Retinal pigment epithelial cell (primary cell): ENCODE measurements around the gene NRN1L.
"Not testable (repeated sequence)": the region's sequence is repeated elsewhere in the genome, so short reads cannot be mapped to it uniquely, and the experiment has no call there.

ENCODE experiments used
- DNase-seq: peaks from one replicate; pipeline ENCODE4 v3.0.0-alpha.2; 2010; ENCODE audit warnings: low read depth
- H3K4me3 ChIP-seq: 2 replicates; pipeline ENCODE4 v1.5.1; 2011; ENCODE audit warnings: mild to moderate bottlenecking, low read length, control low read depth, moderate library complexity
- TF ChIP-seq, protein P1 (sequence below): conservative IDR thresholded peaks from 2 replicates; pipeline ENCODE4 v1.5.1; 2011; ENCODE audit warnings: low read depth, low read length, control low read depth, inconsistent platforms

Gene NRN1L

DNA sequence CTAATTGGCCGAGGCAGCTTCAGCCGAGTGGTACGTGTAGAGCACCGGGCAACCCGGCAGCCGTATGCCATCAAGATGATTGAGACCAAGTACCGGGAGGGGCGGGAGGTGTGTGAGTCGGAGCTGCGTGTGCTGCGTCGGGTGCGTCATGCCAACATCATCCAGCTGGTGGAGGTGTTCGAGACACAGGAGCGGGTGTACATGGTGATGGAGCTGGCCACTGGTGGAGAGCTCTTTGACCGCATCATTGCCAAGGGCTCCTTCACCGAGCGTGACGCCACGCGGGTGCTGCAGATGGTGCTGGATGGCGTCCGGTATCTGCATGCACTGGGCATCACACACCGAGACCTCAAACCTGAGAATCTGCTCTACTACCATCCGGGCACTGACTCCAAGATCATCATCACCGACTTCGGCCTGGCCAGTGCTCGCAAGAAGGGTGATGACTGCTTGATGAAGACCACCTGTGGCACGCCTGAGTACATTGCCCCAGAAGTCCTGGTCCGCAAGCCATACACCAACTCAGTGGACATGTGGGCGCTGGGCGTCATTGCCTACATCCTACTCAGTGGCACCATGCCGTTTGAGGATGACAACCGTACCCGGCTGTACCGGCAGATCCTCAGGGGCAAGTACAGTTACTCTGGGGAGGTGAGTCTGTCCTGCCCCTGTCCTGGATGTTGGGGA lies 24.5 kb downstream of the NRN1L start:
- no peak for DNase-seq
- H3K4me3 ChIP-seq = no peak overlapping the region
- TF ChIP-seq, protein P1, sequence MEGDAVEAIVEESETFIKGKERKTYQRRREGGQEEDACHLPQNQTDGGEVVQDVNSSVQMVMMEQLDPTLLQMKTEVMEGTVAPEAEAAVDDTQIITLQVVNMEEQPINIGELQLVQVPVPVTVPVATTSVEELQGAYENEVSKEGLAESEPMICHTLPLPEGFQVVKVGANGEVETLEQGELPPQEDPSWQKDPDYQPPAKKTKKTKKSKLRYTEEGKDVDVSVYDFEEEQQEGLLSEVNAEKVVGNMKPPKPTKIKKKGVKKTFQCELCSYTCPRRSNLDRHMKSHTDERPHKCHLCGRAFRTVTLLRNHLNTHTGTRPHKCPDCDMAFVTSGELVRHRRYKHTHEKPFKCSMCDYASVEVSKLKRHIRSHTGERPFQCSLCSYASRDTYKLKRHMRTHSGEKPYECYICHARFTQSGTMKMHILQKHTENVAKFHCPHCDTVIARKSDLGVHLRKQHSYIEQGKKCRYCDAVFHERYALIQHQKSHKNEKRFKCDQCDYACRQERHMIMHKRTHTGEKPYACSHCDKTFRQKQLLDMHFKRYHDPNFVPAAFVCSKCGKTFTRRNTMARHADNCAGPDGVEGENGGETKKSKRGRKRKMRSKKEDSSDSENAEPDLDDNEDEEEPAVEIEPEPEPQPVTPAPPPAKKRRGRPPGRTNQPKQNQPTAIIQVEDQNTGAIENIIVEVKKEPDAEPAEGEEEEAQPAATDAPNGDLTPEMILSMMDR = no peak

DNA sequence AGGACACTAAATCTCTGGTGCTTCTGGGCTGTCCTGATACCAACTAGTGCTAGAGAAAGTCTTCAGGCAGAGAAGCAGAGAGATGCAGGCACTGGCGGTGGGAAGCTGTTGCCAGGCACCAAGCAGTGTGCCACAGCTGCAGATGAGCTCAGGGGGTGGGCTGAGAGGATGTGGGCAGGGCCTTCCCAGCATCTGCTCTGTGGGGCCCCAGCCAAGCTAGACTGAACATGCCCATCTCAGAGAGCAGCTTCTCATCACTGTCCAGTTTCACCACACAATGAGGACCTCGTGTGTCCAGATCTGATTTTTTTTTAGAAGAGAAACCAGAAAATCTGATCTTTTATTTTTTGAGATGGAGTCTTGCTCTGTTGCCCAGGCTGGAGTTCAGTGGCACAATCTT lies 25.5 kb downstream of the NRN1L start:
- DNase-seq = no peak
- no peak overlapping the region for H3K4me3 ChIP-seq
- TF ChIP-seq, protein P1 = no peak

DNA sequence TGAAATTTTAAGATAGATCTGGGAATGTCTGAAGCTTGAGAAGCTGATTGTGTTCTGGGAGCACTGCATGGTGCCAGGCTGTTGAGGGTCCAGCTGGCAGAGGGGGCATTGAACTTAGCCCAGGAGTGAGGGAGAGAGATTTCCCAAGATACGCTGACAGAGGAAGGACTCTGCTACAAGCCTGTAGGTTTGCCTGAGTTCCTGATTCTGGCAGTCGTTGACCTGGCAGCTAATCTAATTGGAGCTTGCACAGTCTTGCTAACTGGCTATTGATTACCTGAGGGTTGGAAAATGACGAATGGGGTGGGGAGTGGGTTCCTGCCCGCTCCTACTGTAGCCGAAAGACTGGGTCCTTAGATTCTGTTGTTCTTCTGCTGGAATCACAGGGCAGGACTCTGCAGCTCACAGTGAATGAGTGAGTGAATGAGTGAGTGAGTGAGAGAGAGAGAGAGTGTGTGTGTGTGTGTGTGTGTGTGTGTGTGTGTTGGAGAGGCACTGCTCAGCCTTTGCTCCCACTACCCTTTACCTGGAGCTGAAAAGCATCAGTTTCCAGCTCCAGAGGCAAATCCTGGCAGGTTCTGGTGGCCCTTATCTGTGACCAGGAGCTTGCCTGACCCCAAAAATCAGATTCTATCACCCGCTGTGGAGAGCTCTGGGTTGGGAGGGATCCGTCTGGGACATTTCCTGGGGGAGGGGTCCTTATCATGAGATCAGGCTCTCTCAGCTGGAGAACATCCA lies 30.2 kb downstream of the NRN1L start:
- no peak overlapping the region for H3K4me3 ChIP-seq
- DNase-seq = no peak
- TF ChIP-seq, protein P1 = no peak

- not testable (repeated sequence) for DNase-seq, H3K4me3 ChIP-seq
Measured at GRCh38 chr16:67915496-67915769, 30.7 kb downstream of the NRN1L start.

DNA sequence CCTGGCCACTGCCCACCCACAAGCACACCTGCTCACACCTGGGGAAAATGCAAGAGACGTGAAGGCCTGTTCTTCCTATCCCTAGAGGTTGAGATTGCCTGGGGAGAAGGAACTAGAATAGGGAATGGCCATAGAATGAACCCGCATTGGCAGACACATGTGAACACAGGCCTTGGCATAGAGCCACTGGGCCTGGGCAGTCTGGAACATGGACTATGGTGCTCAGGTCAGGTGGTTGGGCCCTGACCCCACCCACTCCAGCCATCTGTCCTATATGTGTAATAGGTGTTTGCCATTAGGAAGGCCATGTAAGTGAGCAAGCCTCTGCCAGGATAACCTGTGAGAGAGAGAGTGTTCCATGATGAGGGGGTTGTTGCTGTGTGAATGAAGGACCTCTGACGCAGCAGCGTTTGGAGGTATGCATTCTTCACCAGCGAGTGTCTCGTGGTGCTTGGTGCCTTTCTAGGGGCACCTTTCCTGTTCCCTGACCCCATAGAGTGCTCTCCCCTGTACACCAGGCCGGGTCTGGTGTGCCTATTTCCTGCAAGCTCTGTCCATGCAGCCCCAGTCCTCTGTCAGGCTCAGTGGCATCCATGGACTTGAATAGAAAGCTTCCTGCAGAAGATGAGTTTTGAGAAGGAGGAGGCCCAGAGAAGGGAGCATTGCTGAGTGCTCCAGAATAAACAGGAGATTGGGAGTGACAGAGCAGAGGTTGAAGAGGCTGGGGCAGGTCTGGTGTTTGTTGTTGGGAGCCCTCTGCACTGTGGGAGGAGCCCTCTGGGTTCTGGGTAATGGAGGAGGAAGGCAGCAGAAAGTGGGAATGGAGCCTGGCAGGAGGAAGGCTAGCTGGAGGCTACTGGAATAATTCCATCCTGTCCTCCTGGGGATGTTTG lies 31.4 kb downstream of the NRN1L start:
- TF ChIP-seq, protein P1 = no peak
- no peak for DNase-seq
- H3K4me3 ChIP-seq = no peak overlapping the region

DNA sequence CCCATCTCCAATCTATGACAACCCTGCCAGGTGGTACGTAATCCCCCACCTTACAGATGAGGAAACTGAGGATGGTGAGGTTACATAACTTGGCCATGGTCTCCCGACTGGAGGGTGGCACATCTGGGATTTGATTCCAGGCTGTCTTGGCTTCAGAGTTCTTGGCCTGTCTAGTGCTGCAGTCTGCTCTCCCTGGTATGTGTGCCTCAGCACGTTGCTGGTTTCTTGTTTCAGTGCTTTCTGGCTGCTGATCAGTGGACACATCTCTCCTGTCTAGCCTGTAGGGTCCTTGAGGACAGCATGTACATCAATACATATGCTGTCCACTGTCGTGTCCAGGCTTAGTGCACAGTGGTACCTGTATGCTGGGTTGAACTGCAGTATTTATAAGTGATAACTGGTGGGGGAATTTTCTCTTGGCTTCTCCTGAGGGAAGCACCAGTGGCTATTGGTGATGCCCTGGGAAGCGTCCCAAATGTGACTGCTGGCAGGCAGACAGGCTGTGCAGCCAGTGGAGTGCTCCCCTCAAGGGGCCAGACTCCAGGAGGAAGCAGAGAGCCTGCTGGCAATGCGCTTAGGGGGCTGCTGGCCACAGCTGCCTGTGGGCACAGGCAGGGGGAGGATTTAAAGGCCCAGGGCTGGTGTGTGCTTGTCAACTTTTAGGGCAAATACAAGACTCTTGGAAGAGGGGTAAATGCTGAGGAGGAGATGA lies 32.6 kb downstream of the NRN1L start:
- DNase-seq = no peak
- TF ChIP-seq, protein P1 = no peak

DNA sequence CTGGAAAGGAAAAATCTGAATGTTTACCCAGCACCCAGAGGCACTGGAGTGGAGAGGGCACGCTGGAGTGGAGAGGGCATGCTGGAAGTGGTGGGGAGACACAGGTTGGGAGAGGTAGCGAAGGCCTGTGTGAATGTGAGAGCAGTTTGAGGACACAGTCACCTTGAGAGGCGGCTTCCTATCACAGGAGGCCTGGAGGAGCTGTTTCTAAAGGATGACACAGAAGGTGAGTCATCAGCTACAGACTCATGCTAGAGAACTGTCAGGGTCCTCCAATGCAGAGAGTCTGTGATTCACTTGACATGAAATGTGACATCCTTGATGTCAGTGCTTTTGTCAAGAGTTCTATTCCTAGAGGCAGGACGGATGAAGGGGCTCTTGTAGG lies 33.2 kb downstream of the NRN1L start:
- no peak overlapping the region for H3K4me3 ChIP-seq
- TF ChIP-seq, protein P1 = no peak
- no peak for DNase-seq

More for the DNA sequence above, 32.6 kb downstream of the NRN1L start:
- H3K4me3 ChIP-seq = no peak overlapping the region
